Left lobe of liver (tissue), 2 donors: ENCODE results near the gene CFAP299. TPM values are rescaled to one million over a fixed set of nuclear protein-coding genes. Genes with fewer than 3 reads are reported as not detected.

ENCODE experiments used
- ATAC-seq: fragments of 200-7000 bp; cut with Tn5 transposase; one replicate; pipeline ENCODE4 v1.9.1; 2020; ENCODE audit warnings: mild to moderate bottlenecking, moderate library complexity
- DNase-seq: peaks from one replicate; pipeline ENCODE4 v3.0.0-alpha.2; 2020; ENCODE audit warnings: low spot score
- total RNA-seq: library from RNA; stranded (reverse); gene quantifications from one replicate; pipeline ENCODE4 v1.2.1, GENCODE V29; 2021
- donor health status: DM: no; HTN: no; CAD: no; lungs with moderate emphysema.
- donor health status: DM: no; HTN: yes; CAD: no.

The CFAP299 gene
- total RNA-seq, 1 donor from 2014 or later = not detected

DNA sequence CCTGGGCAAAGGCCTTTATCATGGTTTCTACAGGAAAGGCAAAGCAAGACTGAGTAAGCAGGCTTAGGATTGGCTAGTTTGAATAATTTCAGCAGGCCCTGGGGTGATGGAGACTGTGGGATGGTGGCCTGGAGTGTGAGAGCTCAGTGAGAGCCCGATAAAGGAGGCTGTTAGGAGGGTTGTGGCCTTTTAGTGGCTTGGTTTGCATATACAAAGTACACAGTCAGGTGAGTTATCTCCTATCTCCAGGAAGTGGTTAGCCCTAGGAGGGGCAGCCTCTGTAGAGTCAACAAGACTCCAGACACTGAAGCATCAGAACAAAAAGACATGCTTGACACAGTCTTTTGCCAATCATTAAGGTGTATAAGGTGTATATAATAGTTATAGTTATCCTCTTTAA, 157.2 kb downstream of the CFAP299 start:
- ATAC-seq = no peak
- no peak for DNase-seq

DNA sequence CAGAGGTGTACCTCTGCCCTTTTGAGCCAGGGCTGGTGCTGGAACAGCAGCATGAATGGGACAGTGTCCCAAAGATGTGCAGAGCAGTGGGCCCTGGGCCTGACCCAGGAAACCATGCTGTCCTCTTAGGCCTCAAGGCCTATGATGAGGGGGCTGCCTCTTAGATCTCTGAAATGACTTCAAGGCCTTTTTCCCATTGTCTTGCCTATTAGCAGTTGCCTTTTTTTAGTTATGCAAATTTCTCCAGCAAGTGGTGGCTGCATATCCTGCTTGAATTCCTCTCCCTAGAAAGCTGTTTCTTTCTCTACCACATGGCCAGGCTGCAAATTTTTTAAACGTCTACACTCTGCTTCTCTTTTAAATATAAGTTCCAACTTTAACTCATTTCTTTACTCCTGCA, 160.3 kb downstream of the CFAP299 start:
- ATAC-seq = no peak
- no peak for DNase-seq

DNA sequence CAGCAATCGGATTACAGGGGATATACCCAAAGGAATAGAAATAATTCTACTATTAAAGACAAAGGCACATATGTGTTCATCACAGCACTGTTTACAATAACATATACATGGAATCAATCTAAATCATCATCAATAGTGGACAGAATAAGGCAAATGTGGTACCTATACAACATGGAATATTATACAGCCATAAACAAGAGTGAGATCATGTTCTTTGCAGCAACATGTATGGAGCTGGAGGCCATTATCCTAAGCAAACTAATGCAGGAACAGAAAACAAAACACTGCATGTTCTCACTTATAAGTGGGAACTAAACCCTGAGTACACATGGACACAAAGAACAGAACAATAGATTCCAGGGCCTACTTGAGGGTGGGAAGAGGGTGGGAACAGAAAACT, 163.2 kb downstream of the CFAP299 start:
- ATAC-seq (no peak), DNase-seq (no peak)

- ATAC-seq (no peak), DNase-seq (no peak)
These were observed 165.1 kb downstream of the CFAP299 start for GRCh38 chr4:80500613-80501012.

DNA sequence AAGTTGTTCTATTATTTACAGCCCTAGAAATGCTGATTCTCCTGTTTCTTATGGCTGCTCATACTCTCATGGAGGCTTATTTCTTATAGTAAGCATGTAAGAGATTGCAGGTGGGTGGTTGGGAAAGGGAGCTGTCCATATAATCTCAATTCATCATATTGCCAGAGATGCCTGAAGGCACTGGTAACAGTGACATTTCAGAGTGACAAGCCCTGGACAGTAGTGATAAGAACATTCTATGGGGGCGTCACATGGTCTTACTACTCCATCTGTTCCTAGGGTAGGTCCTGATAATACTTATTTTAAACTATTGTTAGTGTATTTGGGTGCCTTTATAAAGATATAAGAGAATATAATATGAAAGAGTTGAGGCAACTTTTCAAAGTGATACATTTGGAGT, 171.5 kb downstream of the CFAP299 start:
- ATAC-seq = no peak
- DNase-seq = no peak

DNA sequence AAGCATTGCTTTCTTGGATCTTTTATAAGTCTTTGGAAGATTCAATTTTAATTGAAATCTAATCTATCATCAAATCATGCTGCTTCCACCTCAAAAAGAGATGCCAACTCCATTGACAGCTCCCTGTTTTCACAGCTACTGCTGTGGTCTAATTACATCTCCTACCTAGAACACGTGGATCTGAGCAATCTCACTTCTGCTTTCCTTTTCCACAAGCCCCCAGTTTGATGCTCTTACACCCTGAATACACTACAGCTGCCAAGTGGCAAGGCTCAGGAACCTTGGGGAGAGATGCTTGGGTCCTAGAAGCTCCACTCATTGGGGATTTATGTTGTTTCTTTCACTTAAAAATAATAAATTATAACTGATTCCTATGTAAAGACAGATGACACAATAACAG, 172.0 kb downstream of the CFAP299 start:
- no peak for ATAC-seq

DNA sequence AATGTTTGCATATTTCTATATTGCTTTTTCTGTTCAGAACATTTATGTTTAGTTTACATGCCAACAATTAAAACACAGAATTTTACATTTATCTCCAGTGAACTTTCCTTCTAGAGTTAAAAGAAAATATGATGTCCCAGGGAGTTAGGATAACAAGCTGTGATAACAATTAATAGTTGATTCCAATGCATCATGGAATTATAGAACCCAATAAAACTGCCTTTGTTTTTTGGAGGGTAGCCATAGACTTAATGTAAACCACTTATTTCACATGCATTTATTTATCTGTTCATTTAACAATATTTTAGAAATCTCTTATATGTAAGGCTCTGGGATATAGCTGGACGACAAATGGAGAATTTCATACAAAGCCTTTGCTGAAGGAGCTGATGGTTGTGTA, 180.0 kb downstream of the CFAP299 start:
- DNase-seq (no peak), ATAC-seq (no peak)

More for the DNA sequence above, 172.0 kb downstream of the CFAP299 start:
- no peak for DNase-seq

DNA sequence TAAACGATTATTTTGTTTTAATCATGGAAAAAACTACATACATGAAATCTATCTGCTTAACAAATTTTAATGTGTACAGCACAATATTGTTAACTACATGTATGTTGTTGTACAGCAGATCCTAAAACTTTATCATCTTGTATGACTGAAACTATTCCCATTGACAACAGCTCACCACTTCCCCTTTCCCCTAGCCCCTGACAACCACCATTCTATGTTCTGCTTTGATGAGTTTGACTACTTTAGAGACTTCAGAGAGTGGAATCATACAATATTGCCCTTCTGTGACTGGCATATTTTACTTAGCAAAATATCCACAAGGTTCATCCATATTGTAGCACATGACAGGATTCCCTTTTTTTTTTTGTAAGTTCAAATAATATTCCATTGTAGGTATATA, 185.9 kb downstream of the CFAP299 start:
- ATAC-seq (no peak), DNase-seq (no peak)

- no peak for ATAC-seq
These were observed 191.2 kb downstream of the CFAP299 start for GRCh38 chr4:80526697-80527096.

DNA sequence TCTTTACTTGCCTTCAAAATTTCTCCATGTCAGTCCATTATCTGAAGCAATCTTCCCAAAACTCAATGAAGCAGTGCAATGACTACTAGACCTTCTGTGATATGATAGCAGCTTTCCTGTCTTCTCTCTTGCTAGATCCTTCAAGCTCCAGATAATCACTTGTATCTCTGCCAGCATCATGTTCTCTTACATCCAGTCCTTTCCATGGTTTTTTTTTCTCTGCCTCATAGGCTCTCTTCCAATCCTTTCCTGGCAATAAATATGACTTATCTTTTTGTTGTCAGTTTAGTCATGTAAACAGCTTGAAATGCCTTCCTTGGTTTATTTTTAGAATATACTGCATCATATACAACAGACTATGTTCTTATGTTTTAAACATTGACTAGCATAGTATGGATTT, 193.5 kb downstream of the CFAP299 start:
- ATAC-seq (no peak), DNase-seq (no peak)

More at GRCh38 chr4:80526697-80527096, 191.2 kb downstream of the CFAP299 start:
- no peak for DNase-seq

DNA sequence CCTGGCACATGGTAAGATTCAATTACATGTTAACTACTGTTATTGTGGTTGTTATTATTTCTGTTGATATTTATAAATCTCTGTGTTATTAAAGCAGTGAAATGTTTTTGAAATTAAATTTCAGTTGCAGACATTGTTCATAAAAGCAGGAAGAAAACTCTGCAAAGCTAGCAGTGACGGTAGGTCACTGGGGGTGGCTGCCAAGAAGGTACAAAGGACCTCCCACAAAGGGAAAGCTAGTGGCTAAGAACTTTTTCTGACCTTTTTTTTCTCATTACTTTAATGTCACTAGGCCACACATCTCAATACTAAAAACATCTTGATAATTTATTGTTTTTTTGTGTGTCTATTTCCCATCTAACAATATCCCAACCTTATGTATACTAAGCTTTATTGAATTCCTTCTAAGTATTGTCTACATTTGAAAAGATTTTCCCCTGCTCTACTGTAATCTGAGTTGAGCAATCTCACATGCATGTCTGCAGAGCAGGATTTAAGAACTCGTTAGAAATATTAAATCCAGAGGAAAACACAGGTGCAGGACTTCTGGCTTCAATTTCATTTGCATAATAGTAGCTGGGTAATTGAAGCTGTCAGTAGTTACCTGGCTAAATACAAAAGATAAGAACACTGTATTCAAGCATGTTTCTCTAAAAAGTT, 197.3 kb downstream of the CFAP299 start:
- DNase-seq = no peak
- ATAC-seq = no peak

- no peak for DNase-seq
- ATAC-seq = no peak
These were observed 200.0 kb downstream of the CFAP299 start for GRCh38 chr4:80535551-80535950.

GRCh38 chr4:80538276-80538926, 202.9 kb downstream of the CFAP299 start:
- DNase-seq = no peak
- ATAC-seq = no peak

GRCh38 chr4:80539190-80539589, 203.7 kb downstream of the CFAP299 start:
- DNase-seq (no peak), ATAC-seq (no peak)

DNA sequence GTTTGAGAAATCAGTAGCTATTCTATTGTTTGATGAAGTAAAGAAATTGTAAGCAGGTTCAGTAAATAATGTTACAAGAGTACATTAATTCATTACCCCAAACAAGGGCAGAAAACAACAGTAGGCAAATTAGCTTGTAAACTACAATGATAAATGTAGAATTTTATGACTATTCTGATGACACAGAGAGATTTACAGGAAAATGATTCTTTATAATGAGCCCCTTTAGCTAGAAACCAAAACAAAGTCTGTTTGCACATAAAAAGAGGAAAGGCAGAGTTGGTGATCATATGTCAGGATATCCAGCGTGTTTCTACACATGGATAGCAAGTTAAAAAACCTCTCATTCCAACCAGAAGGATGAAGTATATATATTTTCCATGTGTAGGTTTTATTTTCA, 204.8 kb downstream of the CFAP299 start:
- DNase-seq (no peak), ATAC-seq (no peak)

DNA sequence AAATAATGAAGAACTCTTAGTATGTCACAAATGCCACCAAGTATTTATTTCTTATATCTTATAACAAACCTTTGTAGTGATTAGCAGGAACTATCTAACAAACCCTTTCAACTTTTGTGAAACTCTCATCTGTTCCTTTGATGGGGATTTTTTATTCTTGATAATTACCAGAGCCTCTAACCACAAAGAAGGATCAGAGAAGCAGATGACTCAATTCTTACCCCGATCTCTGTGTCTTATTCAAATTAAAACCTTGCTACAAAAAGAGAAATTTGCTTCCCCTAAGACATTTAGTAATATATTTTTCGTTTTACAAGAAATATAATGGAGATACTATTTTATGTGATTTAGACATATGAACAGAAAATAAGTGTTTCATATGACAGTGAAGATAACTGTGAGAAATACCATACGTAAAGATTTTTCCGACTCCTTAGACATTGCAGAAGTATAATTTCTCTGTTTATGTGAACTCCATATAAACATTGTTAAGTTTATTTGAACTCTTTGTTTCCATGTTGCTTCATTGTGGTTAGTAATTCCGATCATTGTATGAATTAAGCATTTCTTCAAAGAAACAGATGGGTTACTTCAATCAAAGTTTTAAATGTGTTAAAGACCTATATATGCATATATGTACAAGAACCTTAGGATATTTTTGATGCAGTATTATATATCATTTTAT, 205.4 kb downstream of the CFAP299 start:
- DNase-seq = no peak
- no peak for ATAC-seq

GRCh38 chr4:80542747-80543146, 207.2 kb downstream of the CFAP299 start:
- ATAC-seq = no peak
- DNase-seq = no peak

- DNase-seq (no peak), ATAC-seq (no peak)
These were observed 224.8 kb downstream of the CFAP299 start for GRCh38 chr4:80560337-80560736.

GRCh38 chr4:80566203-80566872, 230.8 kb downstream of the CFAP299 start:
- DNase-seq (no peak), ATAC-seq (no peak)

DNA sequence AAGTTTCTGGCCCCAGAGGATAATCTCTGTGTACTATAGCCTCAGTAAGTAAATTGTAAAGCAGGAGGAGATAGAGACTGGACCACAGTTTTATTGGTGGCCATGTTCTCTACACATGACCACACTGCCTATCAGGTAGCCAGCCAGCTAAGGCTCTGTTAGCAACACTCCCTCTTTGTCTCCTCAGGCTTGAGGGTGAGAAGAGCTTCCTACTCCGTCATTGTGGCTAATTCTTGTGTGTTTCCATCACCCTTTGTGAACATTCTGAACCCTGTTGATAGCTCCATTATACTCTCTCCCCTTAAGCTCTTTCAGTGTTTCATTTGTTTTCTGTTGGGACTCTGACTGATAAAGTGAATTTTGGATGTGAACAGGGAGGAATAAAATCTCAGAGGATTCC, 233.4 kb downstream of the CFAP299 start:
- DNase-seq (no peak), ATAC-seq (no peak)

GRCh38 chr4:80576796-80577195, 241.3 kb downstream of the CFAP299 start:
- ATAC-seq = no peak
- no peak for DNase-seq

GRCh38 chr4:80578001-80578400, 242.5 kb downstream of the CFAP299 start:
- DNase-seq (no peak), ATAC-seq (no peak)
